ENCODE measurements around the gene CSTF2T.
"Not testable (repeated sequence)": the region's sequence is repeated elsewhere in the genome, so short reads cannot be mapped to it uniquely, and the experiment has no call there.

Gene CSTF2T

DNA sequence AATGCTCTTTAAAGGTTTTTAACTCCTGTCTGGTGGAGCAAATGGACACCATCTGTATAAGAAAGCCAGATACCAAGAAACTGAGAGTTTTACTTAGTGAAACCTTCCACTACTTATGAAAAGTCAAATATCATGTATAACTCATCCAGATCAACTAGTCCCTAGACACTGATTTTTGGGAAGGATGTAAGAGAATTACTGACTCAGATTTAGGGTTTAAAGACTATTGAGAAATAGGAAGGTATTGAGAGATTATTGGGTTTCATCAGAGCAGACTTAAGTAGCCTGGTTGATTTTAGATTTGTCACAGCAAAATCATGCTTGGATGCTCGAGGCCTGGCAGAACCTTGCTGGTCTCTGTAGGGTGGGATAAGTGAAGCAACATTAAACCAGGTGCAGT, 3.1 kb downstream of the CSTF2T start:
- no peak for DNase-seq (ENCODE audit: low spot score)

DNA sequence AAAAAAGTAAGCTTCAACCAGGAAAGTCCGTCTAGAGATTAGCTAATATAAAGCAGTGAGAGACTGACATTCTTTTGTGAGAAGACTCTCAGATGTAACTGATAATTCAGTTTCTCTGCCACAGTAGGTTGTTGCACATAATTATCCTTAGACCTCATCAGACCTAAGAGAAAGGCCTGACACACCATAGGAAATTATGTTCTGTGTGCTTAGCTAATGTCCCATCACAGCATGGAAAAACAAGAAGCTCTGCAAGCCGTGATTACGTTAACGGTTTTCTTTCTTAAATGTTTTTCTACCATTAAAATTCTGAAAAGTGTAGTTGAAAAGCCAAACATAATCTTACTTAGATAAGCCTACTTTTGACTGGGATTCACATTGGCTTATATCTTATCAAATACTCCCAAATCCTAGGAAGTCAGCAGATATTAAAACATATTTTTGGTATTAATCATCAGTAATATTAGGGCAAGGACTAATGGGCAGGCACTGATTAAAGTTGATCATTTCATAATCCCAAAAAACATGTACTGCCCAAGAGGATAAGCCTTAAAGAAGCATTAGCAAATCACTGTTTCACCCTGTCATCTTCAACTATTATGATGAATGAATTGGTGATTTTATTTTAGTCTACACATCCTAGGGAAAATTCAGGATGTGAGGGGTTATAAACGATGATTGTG, 5.2 kb downstream of the CSTF2T start:
- no peak for DNase-seq (ENCODE audit: low spot score)

DNA sequence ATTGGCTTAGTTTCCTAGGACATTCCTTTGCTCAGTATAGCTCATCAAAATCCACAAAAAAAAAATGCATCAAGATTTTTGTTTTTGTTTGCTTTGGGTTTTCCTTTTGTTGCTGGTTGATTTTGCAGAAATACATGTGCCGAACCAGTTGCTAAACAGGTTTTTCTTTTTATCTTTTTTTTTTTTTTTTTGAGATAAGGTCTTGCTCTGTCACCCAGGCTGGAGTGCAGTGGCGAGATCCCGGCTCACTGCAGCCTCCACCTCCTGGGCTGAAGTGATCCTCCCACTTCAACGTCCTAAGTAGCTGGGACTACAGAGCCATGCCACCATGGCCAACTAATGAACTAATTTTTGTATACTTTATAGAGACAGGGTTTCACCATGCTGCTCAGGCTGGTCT, 8.3 kb downstream of the CSTF2T start:
- no peak for DNase-seq (ENCODE audit: low spot score)

DNA sequence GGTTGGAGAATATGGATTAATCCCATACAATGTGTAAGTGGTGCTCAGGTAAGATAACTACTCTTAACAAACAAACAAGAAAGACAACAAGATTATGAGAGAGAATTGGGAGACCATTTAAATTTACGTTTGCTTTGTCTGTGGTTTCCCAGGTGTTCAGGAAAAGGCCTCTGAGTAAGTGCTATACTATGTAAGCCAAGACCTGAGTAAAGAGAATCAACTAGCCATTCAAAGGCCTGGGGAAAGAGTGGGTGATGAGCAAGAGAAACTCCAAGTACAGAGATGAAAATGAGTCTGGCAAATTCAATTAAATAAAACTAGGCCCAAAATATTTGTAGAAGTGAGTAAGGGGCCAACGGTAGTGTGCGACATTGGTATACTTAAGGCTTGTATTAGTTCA, 9.9 kb downstream of the CSTF2T start:
- no peak for DNase-seq (ENCODE audit: low spot score)

DNA sequence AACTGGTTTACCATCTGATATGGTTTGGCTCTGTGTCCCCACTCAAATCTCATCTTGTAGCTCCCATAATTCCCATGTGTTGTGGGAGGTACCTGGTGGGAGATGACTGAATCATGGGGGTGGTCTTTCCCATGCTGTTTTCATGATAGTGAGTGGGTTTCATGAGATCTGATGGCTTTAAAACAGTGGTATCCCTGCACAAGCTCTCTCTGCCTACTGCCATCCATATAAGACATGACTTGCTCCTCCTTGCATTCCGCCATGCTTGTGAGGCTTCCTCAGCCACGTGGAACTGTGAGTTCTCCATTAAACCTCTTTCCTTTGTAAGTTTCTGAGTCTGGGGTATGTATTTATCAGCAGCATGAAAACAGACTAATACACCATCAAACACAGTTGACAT, 10.6 kb downstream of the CSTF2T start:
- not testable (repeated sequence) for DNase-seq (ENCODE audit: low spot score)

DNA sequence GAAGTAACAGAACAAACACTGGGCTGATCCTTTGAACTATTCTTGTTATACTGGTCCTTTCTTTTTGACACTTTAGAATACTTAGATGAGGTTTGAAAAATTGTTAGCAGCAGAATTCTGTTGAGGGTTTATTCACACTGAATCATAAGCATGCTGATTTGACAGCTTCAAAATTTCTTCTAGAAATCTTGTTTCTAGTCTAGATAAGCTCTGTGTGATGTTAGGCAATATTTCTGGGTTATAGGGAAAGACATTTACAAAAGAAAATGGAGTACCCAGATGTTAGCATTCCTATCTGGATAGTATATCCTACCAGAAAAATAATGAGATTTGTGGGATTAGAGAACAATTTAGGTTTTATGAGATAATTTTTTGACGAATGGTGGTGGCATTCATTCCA, 12.1 kb downstream of the CSTF2T start:
- DNase-seq (ENCODE audit: low spot score) = no peak

DNA sequence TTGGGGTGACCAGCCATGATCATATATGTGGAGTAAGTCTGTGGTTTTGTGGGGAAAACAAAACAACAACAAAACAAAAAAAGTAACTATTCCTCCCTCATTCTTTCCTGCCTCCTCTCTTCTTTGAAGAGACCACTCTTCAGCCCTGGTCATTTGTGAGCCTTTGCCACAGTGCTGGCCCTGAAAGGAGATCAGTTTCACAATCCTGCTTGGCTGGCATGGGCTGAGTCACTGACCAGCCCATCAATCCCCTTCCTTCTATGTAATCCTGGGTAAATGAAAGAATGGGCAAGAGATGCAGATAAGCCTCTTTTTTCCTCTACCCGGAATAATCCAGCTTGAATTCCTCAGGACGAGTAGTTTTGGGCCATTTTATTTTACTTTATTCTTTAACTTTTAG, 13.6 kb downstream of the CSTF2T start:
- DNase-seq (ENCODE audit: low spot score) = no peak

DNA sequence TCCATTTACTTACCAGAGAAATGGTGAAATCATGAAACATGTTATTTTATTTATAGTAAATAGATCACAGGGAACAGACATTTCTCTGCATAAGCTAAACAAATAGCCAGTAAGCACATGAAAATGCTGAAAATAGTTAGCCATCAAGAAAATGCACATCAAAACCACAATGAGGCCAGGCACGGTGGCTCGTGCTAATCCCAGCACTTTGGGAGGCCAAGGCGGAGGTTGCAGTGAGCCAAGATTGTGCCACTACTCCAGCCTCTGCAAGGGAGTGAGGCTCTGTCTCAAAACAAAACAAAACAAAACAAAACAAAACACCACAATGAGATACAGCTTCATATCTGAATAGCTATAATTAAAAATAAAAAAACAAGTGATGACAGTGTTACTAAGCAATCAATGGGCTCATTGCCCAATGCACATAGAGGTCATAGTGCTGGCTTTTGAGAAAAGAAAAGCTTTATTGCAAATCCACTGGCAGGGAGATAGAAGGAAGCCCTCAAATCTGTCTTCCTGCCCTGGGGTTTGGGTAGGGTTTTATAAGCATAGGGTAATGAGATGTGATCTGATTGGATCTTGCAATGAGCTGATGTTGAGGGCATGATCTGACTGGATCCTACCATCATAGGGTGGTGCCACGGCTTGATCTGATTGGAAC, 16.2 kb downstream of the CSTF2T start:
- no peak for DNase-seq (ENCODE audit: low spot score)

DNA sequence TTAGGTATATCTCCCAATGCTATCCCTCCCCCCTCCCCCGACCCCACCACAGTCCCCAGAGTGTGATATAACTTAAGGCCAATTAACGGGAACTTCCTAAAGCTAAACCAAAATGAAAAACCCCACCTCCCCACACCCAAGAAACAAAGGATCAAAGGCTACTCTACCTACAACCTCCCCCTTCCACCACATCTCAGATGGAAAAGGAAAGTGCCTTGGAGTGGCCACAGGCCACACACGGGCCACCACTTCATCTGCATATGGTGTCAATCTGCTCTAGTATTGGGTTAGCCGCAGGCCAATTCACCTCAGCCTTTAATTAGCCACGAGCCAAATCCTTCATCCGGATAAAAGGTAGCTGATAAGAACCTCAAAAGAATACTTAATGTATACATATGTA, 19.6 kb downstream of the CSTF2T start:
- DNase-seq (ENCODE audit: low spot score) = no peak

DNA sequence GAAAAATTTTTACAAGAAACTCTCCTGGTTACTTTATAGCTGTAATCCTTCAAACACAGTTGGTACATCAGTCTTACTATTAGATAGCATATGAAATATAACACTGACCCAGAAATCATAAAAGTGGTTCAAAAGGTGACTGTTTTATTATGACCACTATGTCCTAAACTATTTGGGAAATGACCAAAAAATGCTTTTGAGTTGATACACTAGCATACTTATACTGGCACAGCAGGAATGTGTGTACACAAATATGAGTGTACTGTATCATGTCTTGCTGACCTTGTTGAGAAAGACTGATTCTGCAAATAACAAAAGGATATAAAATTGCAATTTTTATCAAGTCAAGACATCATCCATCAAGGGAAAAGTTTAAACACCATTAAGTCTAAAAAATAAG, 24.3 kb downstream of the CSTF2T start:
- DNase-seq (ENCODE audit: low spot score) = no peak

DNA sequence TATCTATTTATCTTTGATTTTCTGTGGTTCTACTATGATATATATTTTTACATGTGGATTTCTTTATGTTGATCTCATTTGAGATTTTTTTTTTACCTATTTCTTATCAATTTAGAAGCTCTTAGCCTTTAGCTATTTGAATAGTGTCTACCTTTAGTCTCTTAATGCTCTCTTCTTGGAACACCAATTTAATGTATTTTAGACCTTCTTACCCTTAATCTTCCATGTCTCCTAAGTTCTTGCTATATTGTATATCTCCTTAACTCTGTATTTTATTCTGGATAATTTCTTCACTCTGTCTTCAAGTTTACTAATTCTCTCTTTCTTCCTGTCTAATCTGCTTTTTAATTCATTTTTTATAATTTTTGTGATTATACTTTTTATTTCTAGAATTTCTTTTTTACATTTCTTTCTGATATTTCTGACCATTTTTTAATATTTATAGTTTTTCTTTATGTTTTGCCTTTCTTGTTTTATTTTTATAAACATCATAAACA, 27.3 kb downstream of the CSTF2T start:
- no peak for DNase-seq (ENCODE audit: low spot score)

DNA sequence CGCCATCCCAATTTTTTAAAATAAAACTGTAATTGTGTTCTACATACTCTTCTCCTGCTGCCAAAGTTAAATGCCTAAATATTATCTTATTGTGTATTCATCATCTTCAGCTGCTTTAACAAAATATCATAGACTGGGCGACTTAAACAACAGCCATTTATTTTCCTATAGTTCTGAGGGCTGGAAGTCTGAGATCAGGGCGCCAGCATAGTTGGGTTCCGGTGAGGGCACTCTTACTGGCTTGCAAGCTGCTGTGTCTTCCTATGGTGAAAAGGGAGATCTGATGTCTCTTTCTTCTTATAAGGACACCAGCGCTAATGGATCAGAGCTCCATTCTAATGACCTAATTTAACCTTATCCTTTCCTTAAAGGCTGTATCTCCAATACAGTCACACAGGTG, 30.4 kb downstream of the CSTF2T start:
- no peak for DNase-seq (ENCODE audit: low spot score)

DNA sequence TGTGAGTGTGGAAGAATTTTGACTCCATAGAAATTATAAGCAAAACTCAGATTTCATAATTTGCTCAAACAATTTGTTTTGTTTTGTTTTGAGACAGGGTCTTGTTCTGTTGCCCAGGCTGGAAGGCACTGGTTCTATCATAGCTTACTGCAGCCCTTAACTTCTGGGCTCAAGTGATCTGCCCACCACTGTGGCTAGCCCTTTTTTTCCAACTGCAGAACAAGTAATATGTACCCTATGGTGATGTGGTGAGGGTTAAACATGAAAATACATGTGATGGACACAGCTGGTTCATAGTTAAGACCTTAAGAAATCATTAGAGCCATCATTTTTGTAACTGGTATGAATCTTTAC, 31.1 kb downstream of the CSTF2T start:
- no peak for DNase-seq (ENCODE audit: low spot score)

DNA sequence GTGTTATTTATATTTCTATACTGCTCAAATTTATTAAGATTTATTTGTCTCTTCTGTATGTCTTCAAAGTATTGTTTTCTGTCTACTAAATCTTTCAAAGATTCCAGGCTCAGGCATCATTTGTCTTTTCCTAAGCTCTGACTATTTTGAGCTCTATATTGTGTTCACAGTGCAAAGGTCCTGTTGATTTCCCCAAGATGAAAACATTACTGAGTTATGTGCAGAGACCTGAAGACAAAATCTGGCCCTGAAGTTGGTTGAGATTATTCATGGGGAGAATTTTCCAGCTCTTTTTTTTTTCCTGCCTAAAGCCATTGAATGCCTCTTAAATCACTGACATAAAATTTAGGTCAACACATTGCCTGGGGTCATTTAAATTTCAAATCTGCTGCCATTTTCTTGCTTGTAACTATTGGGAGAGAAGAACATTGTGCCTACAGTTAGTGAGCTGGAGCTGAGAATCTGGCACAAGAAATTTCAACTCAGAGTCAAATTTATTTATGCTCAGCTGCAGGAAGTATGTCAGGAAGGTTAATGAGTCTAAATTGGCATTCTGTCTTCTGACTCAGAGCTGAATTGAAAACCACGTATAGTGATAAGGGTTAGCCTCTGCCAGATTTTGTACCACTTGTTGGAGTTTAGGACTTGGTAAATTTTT, 31.6 kb downstream of the CSTF2T start:
- DNase-seq (ENCODE audit: low spot score) = no peak

DNA sequence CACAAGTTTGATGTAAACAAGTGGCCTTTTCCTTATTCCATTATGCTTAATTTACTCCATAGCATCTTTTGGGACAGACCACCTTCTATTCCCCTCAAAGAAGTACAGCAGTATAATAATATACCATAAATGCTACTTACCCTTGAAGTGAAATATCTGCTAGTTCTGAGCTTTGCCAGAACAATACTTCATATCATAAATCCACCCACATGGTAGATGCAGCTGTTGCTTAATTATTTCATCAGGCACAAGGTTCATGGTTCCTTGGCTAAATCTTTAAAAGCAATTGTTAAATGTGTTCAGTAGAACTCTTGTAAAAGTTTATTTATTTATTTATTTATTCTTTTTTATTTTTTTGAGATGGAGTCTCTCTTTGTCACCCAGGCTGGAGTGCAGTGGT, 32.9 kb downstream of the CSTF2T start:
- no peak for DNase-seq (ENCODE audit: low spot score)

DNA sequence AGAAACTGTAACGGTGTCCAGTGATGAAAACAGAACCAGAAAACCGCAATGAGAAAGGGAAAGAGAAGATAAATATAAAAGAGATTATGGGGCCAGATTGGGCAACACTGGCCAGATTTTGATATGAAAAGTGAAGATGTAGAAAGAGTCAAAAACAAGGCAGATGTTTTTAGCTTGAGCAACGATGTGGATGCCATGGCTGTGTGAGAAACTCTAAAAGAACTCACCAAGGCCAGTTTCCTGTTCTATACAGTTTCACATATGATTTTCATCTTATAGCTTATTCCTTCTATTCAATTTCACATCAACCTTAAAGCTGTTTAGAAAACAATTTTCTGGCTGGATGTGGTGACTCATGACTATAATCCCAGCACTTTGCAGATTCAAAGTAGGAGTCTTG, 36.3 kb downstream of the CSTF2T start:
- no peak for DNase-seq (ENCODE audit: low spot score)

DNA sequence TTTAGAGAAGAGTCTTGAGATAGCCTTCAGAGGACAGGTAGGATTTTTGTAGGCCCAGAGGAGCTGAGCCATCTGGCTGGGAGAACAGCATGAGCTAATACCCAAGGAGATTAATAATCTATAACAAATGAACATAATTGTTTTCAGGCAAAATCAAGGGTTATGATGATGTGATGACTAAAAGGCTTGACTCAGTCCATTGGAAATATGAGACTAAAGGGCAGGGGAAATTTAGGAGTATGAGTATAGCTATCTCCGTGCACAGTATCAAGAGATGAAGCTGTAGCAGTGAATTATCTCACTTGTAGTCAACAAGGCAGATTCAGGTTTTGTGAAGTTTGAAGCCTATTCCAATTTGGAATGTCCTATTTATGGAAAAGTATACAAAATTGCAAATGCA, 40.1 kb downstream of the CSTF2T start:
- no peak for DNase-seq (ENCODE audit: low spot score)

DNA sequence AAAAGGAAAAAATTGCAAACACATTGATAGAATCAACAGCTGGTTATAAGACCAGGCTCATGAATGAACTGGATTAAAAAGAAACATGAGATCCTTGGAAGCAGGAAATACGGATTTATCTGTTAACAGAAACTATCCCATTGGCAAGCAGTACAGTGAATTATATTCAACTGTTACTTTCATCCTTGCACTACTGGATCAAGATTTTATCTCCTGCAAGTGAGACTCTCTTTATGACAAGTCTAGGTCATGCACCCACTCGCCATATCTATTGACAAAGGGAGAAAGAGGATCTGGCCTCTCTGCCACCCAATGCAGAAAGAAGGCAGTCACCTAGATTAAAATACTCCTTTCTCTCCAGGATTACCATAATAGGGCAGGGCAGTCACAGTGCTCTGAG, 41.4 kb downstream of the CSTF2T start:
- DNase-seq (ENCODE audit: low spot score) = no peak

DNA sequence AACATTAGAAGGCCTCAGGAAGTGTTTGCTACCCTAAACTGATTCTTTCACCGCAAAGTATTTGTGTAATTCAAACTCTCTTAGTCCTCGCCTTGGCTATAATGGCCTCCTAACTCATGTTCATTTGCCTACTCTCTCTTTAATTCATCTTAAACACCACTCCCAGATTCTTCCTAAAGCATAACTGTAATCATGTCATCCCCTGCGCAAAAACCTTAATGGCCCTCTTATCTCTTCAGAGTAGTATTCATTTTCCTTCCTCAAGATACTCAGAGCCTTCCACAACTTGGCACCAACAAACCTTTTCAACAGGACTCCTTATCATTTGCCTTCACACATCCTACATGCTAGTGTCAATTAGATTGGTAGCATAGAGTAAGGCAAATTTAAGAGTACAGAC, 42.9 kb downstream of the CSTF2T start:
- no peak for DNase-seq (ENCODE audit: low spot score)

DNA sequence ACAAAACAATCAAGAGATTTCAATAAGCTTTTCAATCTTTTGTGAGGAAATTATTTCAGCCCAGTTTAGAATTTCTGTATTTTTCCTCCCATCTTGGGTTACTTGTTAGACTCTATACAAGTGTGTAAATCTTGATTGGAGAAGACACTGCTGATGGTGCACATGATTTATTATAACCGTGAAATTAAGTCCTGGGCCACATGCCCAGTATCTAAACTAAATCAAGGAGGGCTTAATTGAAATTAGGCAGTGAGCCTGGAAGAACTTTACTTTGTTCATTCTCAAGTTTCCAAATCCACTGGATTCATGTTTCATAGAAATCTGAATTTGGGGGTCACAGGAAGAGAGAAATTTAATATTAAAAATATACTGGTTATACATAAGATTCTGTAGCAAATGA, 44.5 kb downstream of the CSTF2T start:
- no peak for DNase-seq (ENCODE audit: low spot score)

DNA sequence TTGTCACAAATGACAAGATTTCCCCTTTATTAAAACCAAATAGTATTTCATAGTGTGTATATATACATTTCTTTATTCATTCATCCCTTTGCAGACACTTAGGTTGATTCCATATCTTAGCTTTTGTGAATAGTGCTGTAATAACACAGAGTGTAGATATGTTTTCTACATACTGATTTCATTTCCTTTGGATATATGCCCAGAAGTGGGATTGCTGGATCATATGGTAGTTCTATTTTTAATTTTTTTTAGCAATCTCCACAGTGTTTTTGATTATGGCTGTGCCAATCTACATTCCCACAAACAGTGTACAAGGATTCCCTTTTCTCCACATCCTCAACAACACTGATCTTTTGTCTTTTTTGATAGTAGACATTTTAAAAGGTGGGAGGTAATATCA, 46.4 kb downstream of the CSTF2T start:
- DNase-seq (ENCODE audit: low spot score) = no peak

DNA sequence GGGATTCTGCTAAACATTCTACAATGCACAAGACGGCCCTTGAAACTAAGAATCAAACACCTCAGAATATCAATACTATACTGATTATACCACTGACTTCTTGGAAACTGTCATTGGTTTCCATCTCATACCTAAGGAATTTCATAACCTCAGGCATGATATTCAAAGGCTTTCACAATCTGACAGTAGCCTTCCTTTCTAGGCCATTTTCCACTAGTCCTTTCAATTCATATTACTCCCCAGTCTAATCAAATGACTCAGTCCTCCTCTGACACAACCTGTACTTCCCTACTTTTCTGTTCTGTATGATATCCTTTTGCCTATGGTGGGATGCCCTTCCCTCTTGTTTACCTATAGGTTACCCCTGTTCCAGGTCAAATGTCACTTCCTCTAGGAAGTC, 48.3 kb downstream of the CSTF2T start:
- DNase-seq (ENCODE audit: low spot score) = no peak

DNA sequence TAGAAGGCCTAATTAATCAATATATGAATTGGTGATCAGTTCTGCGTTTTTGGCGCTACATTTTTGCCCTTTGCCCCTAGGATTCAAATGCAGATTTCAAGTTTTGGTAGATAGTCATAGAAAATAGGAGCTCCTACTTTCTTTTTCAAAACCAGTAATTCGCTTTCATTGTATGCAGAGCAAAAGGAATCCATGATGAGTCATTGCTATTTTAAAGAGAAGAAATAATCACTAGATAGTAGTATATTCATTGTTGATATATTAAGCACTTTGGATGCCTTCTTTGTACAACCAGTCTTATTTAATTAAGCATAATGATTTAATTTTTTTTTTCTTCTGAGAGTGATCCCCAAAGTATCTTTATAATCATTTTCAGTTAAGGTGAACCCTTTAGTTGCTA, 50.3 kb downstream of the CSTF2T start:
- no peak for DNase-seq (ENCODE audit: low spot score)

Data from CD4-positive, alpha-beta T cell treated with Interleukin-2 at 100 ng/mL for 4 hours (primary cell).